GM19452 (cell line): ENCODE measurements around the gene PDXDC1.
"Not testable (repeated sequence)": the region's sequence is repeated elsewhere in the genome, so short reads cannot be mapped to it uniquely, and the experiment has no call there.

Source experiments
- ATAC-seq: cut with Tn5 transposase; IDR thresholded peaks from one replicate; pipeline ENCODE4 v1.9.1; 2021; ENCODE audit not compliant: unreplicated experiment

Gene PDXDC1

GRCh38 chr16:15062085-15062810 is 87.4 kb downstream of the PDXDC1 start:
- not testable (repeated sequence) for ATAC-seq

- ATAC-seq = not testable (repeated sequence)
These were observed 91.1 kb downstream of the PDXDC1 start for GRCh38 chr16:15065961-15066360.

GRCh38 chr16:15066690-15067089 is 91.9 kb downstream of the PDXDC1 start:
- not testable (repeated sequence) for ATAC-seq

- not testable (repeated sequence) for ATAC-seq
These were observed 96.2 kb downstream of the PDXDC1 start for GRCh38 chr16:15071013-15071412.

- not testable (repeated sequence) for ATAC-seq
These were observed 97.3 kb downstream of the PDXDC1 start for GRCh38 chr16:15071916-15072769.

- no peak for ATAC-seq
These were observed 98.3 kb downstream of the PDXDC1 start for GRCh38 chr16:15073101-15073500.

GRCh38 chr16:15076161-15076560 is 101.3 kb downstream of the PDXDC1 start:
- ATAC-seq = not testable (repeated sequence)

- ATAC-seq = not testable (repeated sequence)
These were observed 106.1 kb downstream of the PDXDC1 start for GRCh38 chr16:15080883-15081282.

GRCh38 chr16:15082788-15083187 is 108.0 kb downstream of the PDXDC1 start:
- not testable (repeated sequence) for ATAC-seq

GRCh38 chr16:15090663-15091269 is 115.9 kb downstream of the PDXDC1 start:
- ATAC-seq = not testable (repeated sequence)

GRCh38 chr16:15093571-15093954 is 118.7 kb downstream of the PDXDC1 start:
- not testable (repeated sequence) for ATAC-seq

- ATAC-seq = peak; percentile 99
These were observed 119.4 kb downstream of the PDXDC1 start, which contains the start of gene RRN3 for GRCh38 chr16:15093955-15094827. TSS of gene RRN3 (minus strand) at chr16:15094272. CDS start at chr16:15094233, 39 bp downstream.

GRCh38 chr16:15096583-15096972 is 121.8 kb downstream of the PDXDC1 start:
- ATAC-seq = not testable (repeated sequence)

- ATAC-seq = not testable (repeated sequence)
These were observed 124.6 kb downstream of the PDXDC1 start for GRCh38 chr16:15099366-15099909.

- ATAC-seq = not testable (repeated sequence)
These were observed 125.7 kb downstream of the PDXDC1 start for GRCh38 chr16:15100372-15100987.

- ATAC-seq = not testable (repeated sequence)
These were observed 153.0 kb downstream of the PDXDC1 start for GRCh38 chr16:15127641-15128425.

GRCh38 chr16:15130256-15130932 is 155.6 kb downstream of the PDXDC1 start:
- ATAC-seq = not testable (repeated sequence)
